Astrocyte (in vitro differentiated cells and primary cell): ENCODE results near the gene WNT9B. TPM values are rescaled to one million over a fixed set of nuclear protein-coding genes. Genes with fewer than 3 reads are reported as not detected.
A peak's percentile ranks its signal among the peaks of the same experiment; 100 is the strongest.

Experiments
- DNase-seq: peaks from one replicate; pipeline ENCODE4 v3.0.0-alpha.2; 2010; ENCODE audit warnings: low read depth
- FAIRE-seq: peaks from 2 replicates; lab custom pipeline; 2011; peaks lifted over from hg19 to GRCh38; lab: Jason Lieb, UNC
- H2AFZ ChIP-seq: 2 replicates; pipeline ENCODE4 v1.6.0; 2012; ENCODE audit warnings: low read depth, low read length, inconsistent platforms
- H3K27ac ChIP-seq: 2 replicates; pipeline ENCODE4 v1.5.1; 2011; ENCODE audit warnings: low read depth, low read length, inconsistent platforms
- H3K27me3 ChIP-seq: 2 replicates; pipeline ENCODE4 v1.6.0; 2011; ENCODE audit warnings: low read length, inconsistent platforms; ENCODE audit not compliant: insufficient read depth
- H3K36me3 ChIP-seq: 2 replicates; pipeline ENCODE4 v1.5.1; 2011; ENCODE audit warnings: low read length, inconsistent platforms; ENCODE audit not compliant: insufficient read depth
- H3K4me1 ChIP-seq: 2 replicates; pipeline ENCODE4 v1.5.1; 2011; ENCODE audit warnings: low read length, inconsistent platforms; ENCODE audit not compliant: insufficient read depth
- H3K4me2 ChIP-seq: 2 replicates; pipeline ENCODE4 v1.6.0; 2012; ENCODE audit warnings: low read length, inconsistent platforms
- H3K4me3 ChIP-seq: 2 replicates; pipeline ENCODE4 v1.5.1; 2011; ENCODE audit warnings: low read depth, mild to moderate bottlenecking, low read length, inconsistent platforms; ENCODE audit not compliant: insufficient read depth
- H3K79me2 ChIP-seq: 2 replicates; pipeline ENCODE4 v1.6.0; 2012; ENCODE audit warnings: mild to moderate bottlenecking, low read length, inconsistent platforms; ENCODE audit not compliant: insufficient read depth
- H3K9ac ChIP-seq: 2 replicates; pipeline ENCODE4 v1.6.0; 2012; ENCODE audit warnings: mild to moderate bottlenecking, low read length, inconsistent platforms
- H3K9me3 ChIP-seq: 2 replicates; pipeline ENCODE4 v1.5.1; 2012; ENCODE audit warnings: low read depth, mild to moderate bottlenecking, low read length, inconsistent platforms; ENCODE audit not compliant: insufficient read depth
- H4K20me1 ChIP-seq: 2 replicates; pipeline ENCODE4 v1.6.0; 2012; ENCODE audit warnings: low read length, inconsistent platforms; ENCODE audit not compliant: insufficient read depth
- H3K27ac Mint-ChIP-seq: one replicate; pipeline ENCODE4 v1.8.0; 2021; ENCODE audit warnings: mild to moderate bottlenecking, mixed read lengths; ENCODE audit not compliant: unreplicated experiment
- H3K27me3 Mint-ChIP-seq: one replicate; pipeline ENCODE4 v1.8.0; 2021; ENCODE audit warnings: low read depth, mixed read lengths; ENCODE audit not compliant: unreplicated experiment
- H3K36me3 Mint-ChIP-seq: one replicate; pipeline ENCODE4 v1.8.0; 2021; ENCODE audit warnings: low read depth, mixed read lengths; ENCODE audit not compliant: unreplicated experiment
- H3K4me1 Mint-ChIP-seq: one replicate; pipeline ENCODE4 v1.8.0; 2021; ENCODE audit warnings: low read depth, mixed read lengths; ENCODE audit not compliant: unreplicated experiment
- H3K4me3 Mint-ChIP-seq: one replicate; pipeline ENCODE4 v1.8.0; 2021; ENCODE audit warnings: mild to moderate bottlenecking, moderate library complexity, mixed read lengths; ENCODE audit not compliant: unreplicated experiment
- H3K9me3 Mint-ChIP-seq: one replicate; pipeline ENCODE4 v1.8.0; 2021; ENCODE audit warnings: mild to moderate bottlenecking, mixed read lengths; ENCODE audit not compliant: unreplicated experiment
- EZH2 ChIP-seq: IDR thresholded peaks from 2 replicates; pipeline ENCODE4 v1.6.1; 2012; ENCODE audit warnings: mild to moderate bottlenecking, low read length, inconsistent platforms; ENCODE audit not compliant: insufficient read depth
- total RNA-seq: library from RNA; stranded (reverse); gene quantifications from 2 replicates; pipeline ENCODE4 v1.2.1, GENCODE V29; 2021
- TF ChIP-seq, protein P1 (sequence below): IDR thresholded peaks from 2 replicates; pipeline ENCODE4 v1.5.1; 2011; ENCODE audit warnings: low read depth, mild to moderate bottlenecking, inconsistent platforms, low read length, moderate library complexity; ENCODE audit not compliant: insufficient read depth

WNT9B gene
- total RNA-seq, 1 donor from 2014 or later = 0.48 TPM

DNA sequence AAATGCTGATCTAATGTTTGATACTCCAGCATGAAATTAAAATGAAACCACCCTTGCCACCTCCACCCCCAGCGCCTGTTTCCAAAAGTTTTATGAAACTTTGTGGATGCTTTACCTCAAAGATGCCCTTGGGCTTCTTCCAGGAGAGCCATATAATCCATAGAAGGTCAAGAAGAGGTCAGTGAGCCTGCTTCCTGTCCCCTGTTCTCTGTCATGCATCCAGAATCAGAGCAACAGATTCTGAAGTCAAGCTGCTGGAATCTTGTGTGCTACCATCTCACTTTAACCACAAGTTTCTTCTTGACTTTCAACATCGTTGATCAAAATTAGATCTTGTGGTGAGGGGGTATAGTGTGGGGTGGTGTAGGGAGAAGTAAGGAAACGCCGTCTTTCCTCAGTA, 80.2 kb downstream of the WNT9B start:
- Mint-ChIP-seq H3K27me3 (no peaks in the 10 kb centered on the region), H3K36me3 (peaks cover 31% of the 10 kb centered on the region), H3K9me3 (no peaks in the 10 kb centered on the region), H3K4me1 (peaks cover 43% of the 10 kb centered on the region), H3K4me3 (no peak overlapping the region), H3K27ac (peak overlapping the region; percentile 42)
- FAIRE-seq (no peak), DNase-seq (no peak)
- Histone ChIP-seq H3K9ac (no peak overlapping the region), H4K20me1 (peaks cover 89% of the 10 kb centered on the region), H3K4me3 (no peak overlapping the region), H3K36me3 (peaks cover 53% of the 10 kb centered on the region), H3K9me3 (no peaks in the 10 kb centered on the region), H3K27ac (no peak overlapping the region), H3K79me2 (peaks cover 47% of the 10 kb centered on the region), H3K4me2 (no peak overlapping the region), H3K4me1 (peaks cover 17% of the 10 kb centered on the region), H2AFZ (no peak overlapping the region), H3K27me3 (no peaks in the 10 kb centered on the region)
- TF ChIP-seq EZH2 = no peak
- TF ChIP-seq, protein P1, sequence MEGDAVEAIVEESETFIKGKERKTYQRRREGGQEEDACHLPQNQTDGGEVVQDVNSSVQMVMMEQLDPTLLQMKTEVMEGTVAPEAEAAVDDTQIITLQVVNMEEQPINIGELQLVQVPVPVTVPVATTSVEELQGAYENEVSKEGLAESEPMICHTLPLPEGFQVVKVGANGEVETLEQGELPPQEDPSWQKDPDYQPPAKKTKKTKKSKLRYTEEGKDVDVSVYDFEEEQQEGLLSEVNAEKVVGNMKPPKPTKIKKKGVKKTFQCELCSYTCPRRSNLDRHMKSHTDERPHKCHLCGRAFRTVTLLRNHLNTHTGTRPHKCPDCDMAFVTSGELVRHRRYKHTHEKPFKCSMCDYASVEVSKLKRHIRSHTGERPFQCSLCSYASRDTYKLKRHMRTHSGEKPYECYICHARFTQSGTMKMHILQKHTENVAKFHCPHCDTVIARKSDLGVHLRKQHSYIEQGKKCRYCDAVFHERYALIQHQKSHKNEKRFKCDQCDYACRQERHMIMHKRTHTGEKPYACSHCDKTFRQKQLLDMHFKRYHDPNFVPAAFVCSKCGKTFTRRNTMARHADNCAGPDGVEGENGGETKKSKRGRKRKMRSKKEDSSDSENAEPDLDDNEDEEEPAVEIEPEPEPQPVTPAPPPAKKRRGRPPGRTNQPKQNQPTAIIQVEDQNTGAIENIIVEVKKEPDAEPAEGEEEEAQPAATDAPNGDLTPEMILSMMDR = no peak

GRCh38 chr17:46935658-46936266, 84.4 kb downstream of the WNT9B start:
- Histone ChIP-seq H3K36me3 (peaks cover 84% of the 10 kb centered on the region), H3K4me1 (no peaks in the 10 kb centered on the region), H3K9me3 (no peaks in the 10 kb centered on the region), H3K4me3 (no peak overlapping the region), H2AFZ (no peak overlapping the region), H3K27me3 (no peaks in the 10 kb centered on the region), H3K79me2 (peaks cover 9% of the 10 kb centered on the region), H3K9ac (no peak overlapping the region), H3K27ac (peak overlapping the region; percentile 16), H4K20me1 (peaks cover 87% of the 10 kb centered on the region), H3K4me2 (no peak overlapping the region)
- DNase-seq = peak; percentile 25
- FAIRE-seq = no peak
- Mint-ChIP-seq H3K27me3 (no peaks in the 10 kb centered on the region), H3K4me3 (no peak overlapping the region), H3K9me3 (no peaks in the 10 kb centered on the region), H3K4me1 (peaks cover 11% of the 10 kb centered on the region), H3K27ac (no peak overlapping the region), H3K36me3 (peaks cover 31% of the 10 kb centered on the region)
- no peak for TF ChIP-seq EZH2
- TF ChIP-seq, protein P1 = no peak

Other genes with a start within 250 kb of the WNT9B start
- 2.4 TPM in 2 replicates for gene WNT3, start 32.9 kb upstream of the WNT9B start, total RNA-seq
- 66.0 and 67.0 TPM in 2 replicates for gene GOSR2, start 71.6 kb downstream of the WNT9B start, total RNA-seq
- not detected in 2 replicates for gene RPRML, start 127.7 kb downstream of the WNT9B start, total RNA-seq